ENCODE measurements around the gene GGT1.
"Not testable (repeated sequence)": the region's sequence is repeated elsewhere in the genome, so short reads cannot be mapped to it uniquely, and the experiment has no call there.

The GGT1 gene

DNA sequence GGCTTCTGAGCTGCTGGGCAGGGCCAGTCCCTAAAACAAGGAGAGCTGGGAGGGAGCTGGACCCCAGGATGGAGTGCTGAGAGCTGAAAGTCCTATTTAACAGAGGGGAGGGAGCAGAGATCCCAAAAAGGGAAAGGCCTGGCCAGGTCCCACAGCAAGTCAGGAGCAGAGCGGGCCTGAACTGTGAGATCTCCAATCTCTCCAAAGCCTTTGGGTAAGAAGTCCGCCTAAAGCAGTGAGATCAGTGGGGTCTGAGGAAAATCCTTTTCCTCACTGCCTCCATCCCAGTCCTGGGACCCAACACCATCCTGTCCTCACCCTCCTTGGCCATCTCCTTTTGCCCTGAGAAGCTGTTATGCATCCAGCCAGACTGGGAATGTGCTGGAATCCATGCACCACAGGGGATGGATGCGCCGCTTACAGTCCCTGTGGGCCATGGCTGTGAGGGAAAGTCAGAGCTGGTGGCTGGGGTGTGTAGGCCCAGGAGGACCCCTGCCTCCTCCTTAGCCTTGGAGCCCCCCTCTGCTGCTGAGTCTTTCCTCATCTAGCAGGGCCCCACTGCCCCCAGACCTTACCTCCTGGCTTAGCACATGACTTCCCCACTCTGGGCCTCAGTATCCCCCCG, 18.7 kb upstream of the GGT1 start:
- no peak for DNase-seq

DNA sequence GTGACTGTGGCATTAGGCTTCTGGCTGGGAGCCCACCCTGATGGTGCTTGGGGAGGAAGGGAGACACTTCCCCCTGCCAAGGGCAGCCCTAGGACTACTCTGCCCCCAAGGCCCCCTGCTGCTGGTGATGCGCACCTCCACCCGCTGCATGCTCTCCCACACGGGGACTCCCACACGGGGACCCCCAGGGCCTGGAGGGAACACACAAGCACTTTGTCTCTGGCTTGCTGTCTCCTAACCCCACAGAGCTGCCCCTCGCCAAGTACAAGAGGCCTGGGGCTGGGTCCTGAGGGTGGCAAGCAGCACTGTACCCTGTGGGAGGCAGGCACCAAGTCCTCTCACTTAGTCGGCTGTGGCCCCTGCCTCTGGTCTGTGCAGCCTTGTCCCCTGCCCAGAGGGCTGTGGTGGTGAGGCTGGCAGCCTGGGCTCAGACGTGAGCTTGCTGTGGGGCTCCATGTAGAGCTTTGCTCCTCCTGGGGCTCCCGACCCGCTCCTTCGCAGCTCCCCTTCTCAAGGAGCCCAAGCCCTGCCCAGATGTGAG, 18.1 kb upstream of the GGT1 start:
- DNase-seq = no peak

DNA sequence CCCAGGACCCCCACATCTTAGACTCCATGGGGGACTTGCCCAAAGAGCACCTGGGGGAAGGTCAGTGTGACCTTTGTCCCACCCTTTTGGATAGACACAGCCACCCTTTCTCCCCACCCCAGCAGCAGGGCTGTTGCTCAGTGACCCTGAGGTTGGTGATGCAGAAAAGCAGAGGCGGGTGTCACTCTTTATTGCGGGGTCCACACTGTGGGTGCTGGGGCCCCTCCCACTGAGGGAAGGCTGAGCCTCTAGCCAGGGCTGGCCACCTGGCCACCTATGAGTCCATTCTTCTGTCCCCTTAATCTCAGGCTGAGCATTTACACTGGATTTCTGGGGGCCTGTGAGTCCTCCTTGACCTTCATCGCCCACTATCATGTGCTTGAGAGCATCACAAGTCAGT, 17.5 kb upstream of the GGT1 start:
- DNase-seq = no peak

DNA sequence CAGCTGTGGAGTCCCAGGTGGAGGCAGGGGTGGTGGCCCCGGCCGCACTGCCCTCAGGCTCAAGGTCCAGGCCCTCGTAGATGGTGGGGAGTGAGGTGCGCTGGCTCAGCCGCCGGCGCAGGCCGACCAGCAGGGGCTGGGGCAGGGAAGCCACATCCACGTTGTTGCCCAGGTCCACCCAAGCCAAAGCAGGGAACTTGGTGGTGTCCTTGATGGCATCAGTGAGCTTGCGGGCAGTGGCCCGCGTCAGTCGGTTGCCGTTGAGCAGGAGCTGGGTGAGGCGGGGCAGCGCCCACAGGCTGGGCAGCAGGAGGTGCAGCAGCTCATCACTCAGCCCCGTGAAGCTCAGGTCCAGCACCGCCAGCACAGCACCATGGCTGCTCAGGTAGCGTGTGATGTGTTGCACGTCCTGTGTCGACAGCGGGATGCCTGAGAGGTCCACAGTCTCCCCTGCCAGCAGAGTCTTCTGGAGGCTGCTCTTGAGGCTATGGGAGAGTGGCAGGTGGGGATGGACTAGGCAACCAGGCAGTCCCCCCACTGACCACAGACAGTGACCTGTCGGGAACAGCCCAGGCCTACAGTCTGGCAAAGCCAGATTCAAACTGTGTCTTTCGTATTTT, 17.0 kb upstream of the GGT1 start:
- no peak for DNase-seq

DNA sequence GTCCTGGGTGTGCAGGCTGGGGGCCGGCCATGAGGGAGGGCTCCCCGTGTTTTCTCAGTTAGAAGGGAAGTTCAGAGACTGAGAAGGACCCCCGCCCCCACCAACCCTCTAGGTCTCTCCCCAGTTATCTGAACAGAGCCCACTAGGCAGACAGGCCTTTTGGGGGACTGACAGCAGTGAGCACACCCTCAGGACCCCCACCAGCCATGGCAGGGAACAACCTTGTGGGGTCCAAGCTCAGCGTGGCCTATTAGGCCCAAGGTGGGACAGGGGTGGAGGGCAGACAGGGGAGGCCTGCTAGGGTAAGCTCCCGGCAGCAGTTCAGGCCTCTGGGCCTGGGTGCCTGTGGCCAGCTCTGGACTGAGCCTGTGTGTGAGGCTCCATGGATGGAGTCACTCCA, 15.7 kb upstream of the GGT1 start:
- DNase-seq = no peak

DNA sequence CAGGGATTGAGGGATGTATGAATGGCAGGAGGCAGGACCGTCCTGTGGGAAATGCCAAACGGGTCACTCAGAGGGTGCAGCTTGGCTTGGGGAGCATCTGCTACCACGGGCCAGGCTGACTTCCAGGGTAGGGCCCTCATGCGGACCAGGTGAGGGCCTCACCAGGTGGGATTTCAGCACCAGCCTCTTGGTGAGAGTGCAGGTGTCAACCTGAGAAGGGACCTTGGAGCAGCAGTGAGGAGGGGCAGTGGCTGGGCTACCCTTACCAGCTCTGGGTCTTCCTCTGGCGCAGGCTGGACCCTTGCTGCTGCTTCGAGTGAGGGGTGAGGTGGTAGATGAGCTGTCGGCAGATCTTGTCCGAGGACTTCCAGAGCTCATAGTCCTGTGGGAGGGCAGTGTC, 15.0 kb upstream of the GGT1 start:
- DNase-seq = no peak

DNA sequence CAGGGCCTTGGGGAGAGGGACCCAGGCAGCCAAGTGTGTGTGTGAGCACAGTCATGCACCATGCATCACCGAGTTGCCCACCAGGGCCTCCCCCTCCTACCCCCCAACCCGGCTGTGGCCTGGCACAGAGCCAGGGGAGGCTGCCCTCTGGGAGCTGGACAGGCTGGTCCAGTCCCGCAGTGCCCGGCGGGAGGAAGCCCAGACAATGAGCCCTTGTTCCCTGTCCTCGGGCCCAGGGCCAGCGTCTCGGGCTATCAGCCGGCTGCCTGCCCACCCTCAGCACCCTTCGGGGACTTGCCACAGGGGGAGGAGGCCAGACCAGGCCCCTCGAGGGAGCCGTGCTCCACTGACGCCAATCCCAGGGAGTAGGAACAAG, 14.6 kb upstream of the GGT1 start:
- DNase-seq = no peak

DNA sequence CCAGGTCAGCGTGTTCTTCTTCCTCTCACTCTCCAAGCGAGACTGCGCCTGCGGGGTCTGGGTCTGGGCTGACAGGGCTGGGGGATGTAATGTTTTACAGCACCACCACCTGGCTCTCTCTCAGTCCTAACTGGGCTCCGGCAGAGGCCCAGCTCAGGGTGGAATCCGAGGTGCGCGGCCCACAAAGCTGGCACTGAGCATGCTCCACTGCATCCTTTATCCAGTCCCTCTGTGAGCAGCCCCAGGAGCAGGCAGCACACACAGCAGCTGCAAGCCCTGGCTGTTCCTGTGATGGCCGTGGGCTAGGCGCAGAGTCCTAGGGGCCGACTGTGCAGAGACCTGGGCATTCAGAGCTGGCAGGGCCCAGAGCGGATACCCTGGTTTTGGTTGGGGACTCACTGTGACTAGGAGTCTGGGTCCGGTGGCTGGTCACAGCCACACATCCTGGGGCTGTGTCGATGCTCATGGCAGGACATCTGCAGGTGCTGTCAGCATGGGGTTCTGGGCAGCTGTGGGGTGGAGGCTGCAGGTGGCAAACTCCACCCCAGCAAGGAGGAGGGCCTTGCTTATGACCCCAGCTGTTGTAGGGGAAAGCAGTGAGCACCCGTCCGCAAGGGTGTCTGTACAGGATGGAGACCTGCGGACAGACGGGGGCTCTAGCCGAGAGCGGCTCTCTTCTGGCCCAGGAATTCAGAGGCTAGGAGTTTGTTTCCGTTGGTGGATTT, 14.1 kb upstream of the GGT1 start:
- DNase-seq = no peak

DNA sequence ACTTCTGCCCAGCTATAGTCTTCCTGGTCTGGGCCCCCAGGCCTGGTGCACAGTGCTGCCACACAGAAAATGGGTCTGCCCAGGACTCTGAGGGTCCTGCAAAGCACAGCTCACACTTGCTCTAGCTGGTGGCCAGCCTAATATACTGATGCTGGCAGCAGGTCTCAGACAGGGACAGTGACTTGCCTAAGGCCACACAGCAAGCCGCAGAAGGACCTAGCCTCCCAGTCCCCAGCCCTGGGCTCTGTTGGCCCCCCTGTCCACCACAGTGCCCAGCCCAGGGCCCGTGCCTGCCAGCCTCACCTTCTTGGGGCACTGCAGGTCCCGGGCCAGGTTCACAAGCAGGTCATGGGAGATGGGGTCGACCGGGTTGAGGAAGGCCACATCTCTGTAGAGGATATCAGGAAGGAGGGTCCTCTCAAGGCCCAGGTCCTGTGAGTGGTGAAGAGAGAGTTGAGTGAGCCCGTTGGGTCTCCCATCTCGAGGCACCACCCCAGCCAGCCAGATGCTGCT, 13.4 kb upstream of the GGT1 start:
- DNase-seq = no peak

DNA sequence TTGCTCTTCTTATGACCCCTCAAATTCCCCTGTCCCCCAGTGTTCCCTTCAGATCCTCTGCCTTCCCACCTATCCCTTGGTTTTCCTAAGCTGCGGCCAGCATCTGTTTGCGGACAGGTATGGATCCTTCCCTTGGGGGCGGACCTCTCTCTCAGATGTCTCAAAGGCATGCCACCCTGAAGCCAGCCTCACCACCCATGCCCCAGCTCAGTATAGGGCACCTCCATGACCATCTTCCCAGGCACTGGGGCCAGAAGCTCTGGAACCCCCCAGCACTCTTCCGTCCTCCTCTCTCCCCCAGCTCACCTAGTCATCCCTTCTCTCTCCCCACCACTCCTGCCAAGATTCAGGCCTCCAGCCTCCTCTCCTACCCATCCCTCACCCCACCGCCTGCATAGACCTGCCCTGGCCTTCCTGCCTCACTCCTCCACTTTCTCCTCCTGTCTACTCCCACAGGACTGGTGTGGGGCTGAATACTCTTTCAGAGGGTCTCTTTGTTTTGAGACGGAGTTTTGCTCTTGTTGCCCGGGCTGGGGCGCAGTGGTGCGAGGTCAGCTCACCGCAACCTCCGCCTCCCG, 12.3 kb upstream of the GGT1 start:
- no peak for DNase-seq

DNA sequence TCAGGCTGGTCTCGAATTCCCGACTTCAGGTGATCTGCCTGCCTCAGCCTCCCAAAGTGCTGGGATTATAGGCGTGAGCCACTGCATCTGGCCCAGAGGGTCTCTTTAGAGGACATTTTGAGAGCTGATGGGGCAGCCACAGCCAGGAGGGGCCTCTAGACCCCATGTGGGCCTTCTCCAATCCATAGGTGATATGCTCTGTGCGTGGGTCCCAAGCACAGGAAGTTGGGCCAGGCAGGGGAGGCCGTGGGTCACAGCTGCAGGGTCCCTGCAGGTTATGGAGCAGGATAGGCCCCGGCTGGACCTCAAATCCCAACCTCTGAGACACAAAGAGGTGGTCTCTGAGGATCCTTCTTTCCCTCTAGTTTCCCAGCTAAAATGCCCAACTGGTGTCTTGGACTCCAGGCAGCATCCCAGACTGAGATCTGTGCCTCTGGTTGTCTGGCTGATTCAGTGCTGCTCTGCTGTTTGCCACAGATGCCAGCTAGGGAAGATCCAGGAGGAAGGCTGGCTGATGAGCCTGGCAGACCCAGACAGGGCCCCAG, 11.6 kb upstream of the GGT1 start:
- DNase-seq = no peak

DNA sequence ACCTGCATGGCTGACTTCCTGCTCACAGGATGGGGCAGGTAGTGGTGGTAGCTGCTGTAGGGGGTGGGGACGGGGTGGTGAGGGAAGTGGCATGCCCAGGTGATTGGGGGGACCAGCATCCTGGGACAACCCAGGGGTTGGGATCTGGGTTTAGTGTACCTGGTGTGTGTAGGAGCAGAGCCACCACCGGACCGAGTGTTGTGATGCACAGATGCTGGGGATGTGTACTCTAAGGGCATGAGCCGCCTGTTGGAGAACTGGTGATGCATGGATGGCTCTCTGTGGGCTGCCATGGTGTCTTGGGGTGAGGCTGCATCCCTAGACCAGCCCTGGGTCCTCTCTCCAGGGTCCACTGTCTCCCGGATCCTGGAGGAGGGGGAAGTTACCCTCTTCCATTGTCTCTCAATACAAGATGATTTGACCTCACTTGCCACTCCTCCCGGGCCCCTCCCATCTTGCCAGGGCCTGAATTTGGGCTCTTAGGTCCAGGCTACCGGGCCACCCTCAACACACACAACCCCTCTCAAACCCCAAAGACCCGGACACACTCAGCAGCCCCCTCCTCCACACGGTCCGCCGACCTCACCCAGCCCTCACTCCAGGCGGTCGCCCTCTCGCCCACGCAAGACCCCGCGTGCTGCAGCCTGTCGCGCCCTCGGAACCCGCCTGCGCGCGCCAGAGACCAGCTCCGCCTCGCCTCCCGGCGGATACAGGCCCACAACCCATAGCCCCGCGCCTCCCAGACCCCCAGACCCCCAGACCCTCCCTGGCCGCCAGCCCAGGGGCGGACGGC, 10.7 kb upstream of the GGT1 start:
- DNase-seq = peak; percentile 28

DNA sequence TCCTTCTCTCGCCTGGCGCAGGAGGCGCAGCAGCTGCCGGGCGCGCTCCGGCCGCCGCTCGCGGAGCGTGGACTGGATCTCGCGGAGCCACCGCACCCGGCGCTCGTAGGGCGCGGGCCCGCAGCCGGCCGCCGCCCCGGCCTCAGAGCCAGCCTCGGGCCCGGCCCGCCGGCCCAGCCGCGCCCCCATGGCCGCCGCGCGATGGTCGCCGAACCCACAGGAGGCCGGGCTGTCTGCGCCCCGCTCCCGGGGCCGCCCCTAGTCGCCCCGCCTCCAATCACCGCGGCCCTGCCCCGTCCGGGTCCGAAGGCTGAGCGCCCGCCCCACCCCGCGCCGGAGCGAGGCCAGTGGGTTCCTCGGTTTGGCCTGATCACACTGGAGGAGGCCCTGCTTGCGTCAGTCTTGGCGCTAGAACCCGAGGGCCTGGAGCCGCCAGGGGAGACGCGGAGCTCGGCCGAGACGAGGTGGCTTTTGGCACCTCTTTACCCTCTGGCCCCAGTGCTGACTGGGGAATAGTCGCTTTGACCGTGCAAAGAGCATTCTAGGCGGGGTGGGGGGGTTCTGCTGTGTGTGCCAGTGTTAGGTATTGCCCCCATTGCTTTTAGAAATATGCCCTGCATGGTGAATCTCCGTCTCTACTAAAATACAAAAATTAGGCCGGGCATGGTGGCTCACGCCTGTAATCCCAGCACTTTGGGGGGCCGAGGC, 10.0 kb upstream of the GGT1 start, which contains the start of gene LRRC75B:
Gene LRRC75B, minus strand, starts transcription at position 223 of the 708 bp plus-strand sequence. Its CDS starts 34 bp downstream, at position 189.
- peak; percentile 66 for DNase-seq

DNA sequence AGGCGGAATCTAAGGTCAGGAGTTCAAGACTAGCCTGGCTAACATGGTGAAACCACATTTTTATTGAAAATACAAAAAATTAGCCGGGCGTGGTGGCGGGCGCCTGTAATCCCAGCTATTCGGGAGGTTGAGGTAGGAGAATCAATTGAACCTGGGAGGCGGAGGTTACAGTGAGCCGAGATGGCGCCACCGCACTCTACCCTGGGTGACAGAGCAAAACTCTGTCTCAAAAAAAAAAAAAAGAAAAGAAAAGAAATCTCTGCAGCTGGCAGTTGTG, 9.5 kb upstream of the GGT1 start:
- DNase-seq = not testable (repeated sequence)

DNA sequence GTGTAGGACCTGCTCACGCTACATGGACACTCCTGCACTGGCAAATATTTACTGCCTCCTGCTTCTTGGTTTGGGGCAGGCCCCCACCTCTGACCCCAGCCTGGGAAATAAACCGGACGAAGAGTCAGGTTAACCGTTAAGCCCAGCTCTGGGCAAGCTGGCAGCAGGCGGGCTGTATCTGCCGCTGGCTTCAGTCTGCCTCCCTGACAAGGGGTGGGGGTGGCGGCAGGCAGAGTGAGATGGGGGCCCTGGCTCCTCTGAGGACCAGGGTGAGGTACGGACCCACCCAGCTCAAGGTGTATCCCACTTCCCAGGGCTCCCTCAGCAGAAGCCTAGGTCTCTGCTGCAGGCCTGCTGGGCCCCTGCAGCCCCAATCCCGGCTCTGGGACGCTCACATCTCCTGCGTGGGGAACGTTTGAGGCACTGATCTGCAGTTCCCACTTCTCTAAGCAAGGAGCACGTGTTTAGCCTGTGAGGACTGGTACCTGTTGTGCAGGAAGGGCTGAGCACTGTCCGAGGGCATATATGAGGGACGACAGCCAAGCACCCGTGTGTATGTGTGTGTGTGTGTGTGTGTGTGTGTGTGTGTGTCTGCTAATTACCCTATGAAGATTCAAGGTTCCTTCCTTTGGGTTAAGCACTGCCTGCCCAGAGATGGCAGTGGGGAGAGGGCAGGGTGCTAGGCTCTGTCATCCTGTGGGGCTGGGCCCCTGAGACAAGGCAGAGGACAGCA, 9.0 kb upstream of the GGT1 start:
- no peak for DNase-seq

DNA sequence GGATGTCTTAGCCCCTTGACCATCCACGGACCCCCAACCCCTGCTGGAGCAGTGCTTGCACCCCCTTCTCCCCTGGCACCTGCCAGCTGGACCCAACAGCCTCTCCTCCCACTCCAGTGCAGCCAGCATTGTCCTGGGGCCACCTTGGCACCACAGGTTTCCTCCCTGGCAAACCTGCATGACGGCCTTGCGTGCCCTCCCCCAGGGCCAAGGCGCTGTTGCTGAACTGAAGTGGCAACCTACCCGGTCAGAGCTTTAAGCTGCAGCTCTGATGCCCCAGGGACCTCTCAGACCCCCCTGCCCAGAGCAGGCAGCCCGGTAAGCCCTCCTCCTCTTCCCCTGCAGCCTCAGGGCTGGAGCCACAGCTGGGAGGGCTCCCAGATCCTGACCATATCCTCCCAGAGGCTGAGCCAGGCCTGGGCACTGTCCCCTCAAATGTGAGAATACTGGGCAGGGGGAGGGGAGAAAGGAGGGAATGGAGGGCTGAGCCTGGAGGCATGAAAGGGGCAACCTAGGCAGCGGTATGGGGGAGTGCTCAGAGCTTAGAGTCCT, 8.3 kb upstream of the GGT1 start:
- no peak for DNase-seq

DNA sequence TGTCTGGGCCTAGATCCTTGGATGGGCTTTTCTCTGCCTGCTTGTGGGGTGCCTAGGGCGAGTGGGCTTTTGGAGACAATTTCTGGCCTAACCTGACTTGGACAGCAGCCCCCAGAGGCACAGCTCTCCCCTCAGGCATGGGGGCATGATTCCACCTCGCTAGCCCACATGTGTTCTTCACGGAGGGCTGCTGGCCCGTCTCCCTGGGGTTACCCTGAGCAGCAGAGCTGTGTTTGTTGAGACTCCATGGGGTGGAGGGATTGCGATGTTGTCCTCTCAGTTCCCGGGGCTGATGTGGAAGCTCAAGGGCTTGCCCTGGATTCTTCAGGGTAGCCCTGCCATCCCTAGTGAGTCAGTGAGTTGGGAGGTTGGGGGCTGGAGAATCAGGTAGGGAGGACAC, 7.8 kb upstream of the GGT1 start:
- no peak for DNase-seq

DNA sequence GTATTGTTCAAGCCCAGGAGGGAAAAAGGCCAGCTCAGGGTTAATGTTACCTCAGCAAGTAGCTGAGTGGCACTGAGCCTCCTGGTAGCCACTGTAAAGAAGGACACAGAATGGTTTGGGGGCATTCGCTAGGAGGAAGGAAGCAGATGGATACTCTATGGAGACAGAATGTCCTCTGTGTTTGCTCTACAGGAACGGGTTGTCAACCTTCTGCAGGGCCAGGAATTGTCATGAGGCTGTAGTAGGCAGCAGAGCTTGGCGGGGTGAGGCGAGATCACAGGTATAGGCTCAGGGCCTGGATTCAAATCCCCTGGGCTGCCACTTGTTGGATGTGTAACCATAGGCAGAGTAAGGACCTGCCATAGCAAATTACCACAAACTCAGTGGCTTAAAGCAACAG, 7.1 kb upstream of the GGT1 start:
- no peak for DNase-seq

DNA sequence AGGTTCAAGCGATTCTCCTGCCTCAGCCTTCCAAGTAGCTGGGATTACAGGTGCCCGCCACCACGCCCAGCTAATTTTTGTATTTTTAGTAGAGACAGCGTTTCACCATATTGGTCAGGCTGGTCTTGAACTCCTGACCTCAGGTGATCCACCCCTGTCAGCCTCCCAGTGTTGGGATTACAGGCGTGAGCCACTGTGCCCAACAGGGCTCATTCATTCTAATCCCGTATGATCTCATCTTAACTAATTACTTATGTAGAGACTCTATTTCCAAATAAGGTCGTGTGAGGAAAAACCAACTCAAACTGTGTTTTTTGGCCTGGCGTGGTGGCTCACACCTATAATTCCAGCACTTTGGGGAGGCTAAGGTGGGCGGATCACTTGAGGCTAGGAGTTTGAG, 5.9 kb upstream of the GGT1 start:
- DNase-seq = not testable (repeated sequence)

DNA sequence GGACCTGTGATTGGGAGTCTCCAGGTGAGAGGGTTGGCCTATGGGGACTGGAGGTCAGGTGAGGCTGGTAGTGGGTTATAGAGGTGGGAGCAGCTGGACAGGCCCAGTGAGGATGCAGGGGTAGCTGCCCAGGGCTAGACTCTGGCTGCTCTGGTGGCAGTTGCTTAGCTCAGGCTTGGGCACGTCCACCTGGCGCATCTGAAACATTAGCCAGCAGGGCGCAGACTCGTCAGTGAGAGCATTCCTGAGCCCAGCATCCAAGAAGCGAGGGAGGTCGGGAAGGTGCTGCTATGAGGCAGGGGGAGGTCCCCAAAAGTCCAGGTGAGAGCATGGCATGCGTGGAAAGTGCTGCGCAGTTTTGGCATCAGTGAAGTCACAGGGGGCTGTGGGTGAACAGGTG, 3.5 kb upstream of the GGT1 start:
- no peak for DNase-seq
